AG10803 (cell line): ENCODE measurements around the gene NEK6.

ENCODE experiments used
- DNase-seq: peaks from one replicate; pipeline ENCODE4 v3.0.0; 2010; ENCODE audit warnings: low read depth
- H3K4me3 ChIP-seq: 2 replicates; pipeline ENCODE4 v1.5.1; 2011; ENCODE audit warnings: mild to moderate bottlenecking, low read length, control low read depth
- CTCF ChIP-seq: conservative IDR thresholded peaks from 2 replicates; pipeline ENCODE4 v1.5.1; 2011; ENCODE audit warnings: mild to moderate bottlenecking, low read length, control low read depth, inconsistent platforms

The NEK6 gene

GRCh38 chr9:124349267-124349666 is 91.5 kb downstream of the NEK6 start:
- no peak for TF ChIP-seq CTCF
- DNase-seq, result no peak
- no peak overlapping the region for H3K4me3 ChIP-seq

- H3K4me3 ChIP-seq, result no peak overlapping the region
- no peak for DNase-seq
- no peak for TF ChIP-seq CTCF
Observed at GRCh38 chr9:124349675-124350493, 92.1 kb downstream of the NEK6 start.

GRCh38 chr9:124350494-124351263 is 92.9 kb downstream of the NEK6 start:
- no peak for TF ChIP-seq CTCF
- no peak for DNase-seq
- no peak overlapping the region for H3K4me3 ChIP-seq

GRCh38 chr9:124351672-124352468 is 94.1 kb downstream of the NEK6 start:
- no peak for DNase-seq
- H3K4me3 ChIP-seq, result no peak overlapping the region
- TF ChIP-seq CTCF, result no peak

GRCh38 chr9:124352616-124353015 is 94.9 kb downstream of the NEK6 start:
- DNase-seq, result peak; percentile 37
- no peak overlapping the region for H3K4me3 ChIP-seq
- no peak for TF ChIP-seq CTCF

- TF ChIP-seq CTCF, result no peak
- H3K4me3 ChIP-seq, result no peak overlapping the region
- DNase-seq, result no peak
Observed at GRCh38 chr9:124353166-124353768, 95.5 kb downstream of the NEK6 start.
